Tibial artery (tissue), 4 donors: ENCODE measurements around the gene DDX1.

Experiments used
- DNase-seq, 2 donors: peaks; one replicate each; pipeline ENCODE4 v3.0.0-alpha.2; 2019
- H3K27ac ChIP-seq, 2 donors: fragments of 200-600 bp; sonication (generic) in 1 of 2; 1 replicate in 1 of 2; 2 replicates in 1 of 2; pipeline ENCODE4 v1.5.1; 2018 to 2019; ENCODE audit warnings: mild to moderate bottlenecking in 1 of 2
- H3K27me3 ChIP-seq, 2 donors: fragments of 200-600 bp; sonication (generic) in 1 of 2; one replicate each; pipeline versions ENCODE4 v1.5.1 to v1.6.0; 2016 to 2019
- H3K36me3 ChIP-seq, 3 donors: fragments of 200-600 bp; sonication (generic) in 2 of 3; one replicate each; pipeline ENCODE4 v1.5.1; 2016 to 2019; ENCODE audit warnings: mild to moderate bottlenecking in 2 of 3
- H3K4me1 ChIP-seq, 4 donors: fragments of 200-600 bp; sonication (generic) in 2 of 4; 1 replicate in 3 of 4; 2 replicates in 1 of 4; pipeline ENCODE4 v1.5.1; 2016 to 2019
- H3K4me3 ChIP-seq, 2 donors: fragments of 200-600 bp; sonication (generic) in 1 of 2; 1 replicate in 1 of 2; 2 replicates in 1 of 2; pipeline ENCODE4 v1.5.1; 2018 to 2019; ENCODE audit warnings: mild to moderate bottlenecking in 2 of 2
- H3K9me3 ChIP-seq, 3 donors: fragments of 200-600 bp; sonication (generic) in 1 of 3; one replicate each; pipeline ENCODE4 v1.5.1; 2016 to 2019
- intact Hi-C: fragments of 100-400 bp; cut with DNase I; formaldehyde crosslinking; loops from one replicate; pipeline ENCODE4 v1.15.0; 2023; ENCODE audit warnings: low total_unique reads
- TF ChIP-seq, protein P1 (sequence below), 2 experiments: fragments of 200-600 bp in 1 of 2; fragments of 450-650 bp in 1 of 2; IDR thresholded peaks; one replicate each; pipeline ENCODE4 v1.5.1; 2017 to 2019; ENCODE audit warnings: antibody characterized with exemption in 2 of 2, mild to moderate bottlenecking in 1 of 2, moderate library complexity in 1 of 2

Gene DDX1

DNA sequence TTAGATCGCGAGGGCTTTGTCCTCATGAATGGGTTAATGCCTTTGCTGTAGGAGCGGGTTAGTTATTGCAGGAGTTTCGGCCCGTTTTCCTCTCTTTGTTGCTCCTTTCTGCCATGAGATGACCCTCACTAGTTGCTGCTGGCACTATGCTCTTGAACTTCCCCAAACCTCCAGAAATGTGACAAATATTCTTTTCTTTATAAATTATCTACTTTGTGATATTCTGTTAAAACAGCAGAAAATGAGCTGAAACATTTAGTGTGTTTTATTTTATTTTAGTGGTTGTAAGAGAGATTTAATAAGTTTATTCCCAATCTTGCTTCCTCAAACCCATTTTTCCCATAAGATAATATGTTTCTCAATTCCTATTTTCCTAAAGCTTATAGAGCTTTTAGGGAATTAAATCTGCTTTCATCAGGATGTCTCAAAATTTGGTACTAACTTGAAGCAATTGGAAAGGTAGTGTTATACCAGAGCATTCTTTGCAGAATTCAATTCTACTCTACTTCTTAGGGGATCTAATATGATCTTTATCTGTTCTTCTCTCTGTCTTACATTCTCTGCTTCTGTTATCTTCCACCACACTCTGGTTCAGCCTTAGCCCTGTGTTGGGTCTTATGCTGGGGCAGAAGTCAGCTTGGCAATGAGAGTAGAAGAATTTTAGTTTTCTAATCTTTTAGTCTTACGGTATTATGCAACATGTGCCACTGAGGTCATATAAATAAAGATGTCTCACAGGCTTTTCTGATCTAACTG, 23.1 kb downstream of the DDX1 start:
- Histone ChIP-seq H3K27ac (no peak overlapping the region), H3K9me3 (no peaks in the 10 kb centered on the region), H3K27me3 (no peaks in the 10 kb centered on the region), H3K36me3 (peaks cover 35 to 70% (median 46%) of the 10 kb centered on the region in 3 donors), H3K4me3 (no peak overlapping the region), H3K4me1 (no peaks in the 10 kb centered on the region)
- TF ChIP-seq, protein P1, sequence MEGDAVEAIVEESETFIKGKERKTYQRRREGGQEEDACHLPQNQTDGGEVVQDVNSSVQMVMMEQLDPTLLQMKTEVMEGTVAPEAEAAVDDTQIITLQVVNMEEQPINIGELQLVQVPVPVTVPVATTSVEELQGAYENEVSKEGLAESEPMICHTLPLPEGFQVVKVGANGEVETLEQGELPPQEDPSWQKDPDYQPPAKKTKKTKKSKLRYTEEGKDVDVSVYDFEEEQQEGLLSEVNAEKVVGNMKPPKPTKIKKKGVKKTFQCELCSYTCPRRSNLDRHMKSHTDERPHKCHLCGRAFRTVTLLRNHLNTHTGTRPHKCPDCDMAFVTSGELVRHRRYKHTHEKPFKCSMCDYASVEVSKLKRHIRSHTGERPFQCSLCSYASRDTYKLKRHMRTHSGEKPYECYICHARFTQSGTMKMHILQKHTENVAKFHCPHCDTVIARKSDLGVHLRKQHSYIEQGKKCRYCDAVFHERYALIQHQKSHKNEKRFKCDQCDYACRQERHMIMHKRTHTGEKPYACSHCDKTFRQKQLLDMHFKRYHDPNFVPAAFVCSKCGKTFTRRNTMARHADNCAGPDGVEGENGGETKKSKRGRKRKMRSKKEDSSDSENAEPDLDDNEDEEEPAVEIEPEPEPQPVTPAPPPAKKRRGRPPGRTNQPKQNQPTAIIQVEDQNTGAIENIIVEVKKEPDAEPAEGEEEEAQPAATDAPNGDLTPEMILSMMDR (IDR thresholded peaks at IDR 0.05) = no peak
- intact Hi-C loops = no loop called here
- no peak for DNase-seq

DNA sequence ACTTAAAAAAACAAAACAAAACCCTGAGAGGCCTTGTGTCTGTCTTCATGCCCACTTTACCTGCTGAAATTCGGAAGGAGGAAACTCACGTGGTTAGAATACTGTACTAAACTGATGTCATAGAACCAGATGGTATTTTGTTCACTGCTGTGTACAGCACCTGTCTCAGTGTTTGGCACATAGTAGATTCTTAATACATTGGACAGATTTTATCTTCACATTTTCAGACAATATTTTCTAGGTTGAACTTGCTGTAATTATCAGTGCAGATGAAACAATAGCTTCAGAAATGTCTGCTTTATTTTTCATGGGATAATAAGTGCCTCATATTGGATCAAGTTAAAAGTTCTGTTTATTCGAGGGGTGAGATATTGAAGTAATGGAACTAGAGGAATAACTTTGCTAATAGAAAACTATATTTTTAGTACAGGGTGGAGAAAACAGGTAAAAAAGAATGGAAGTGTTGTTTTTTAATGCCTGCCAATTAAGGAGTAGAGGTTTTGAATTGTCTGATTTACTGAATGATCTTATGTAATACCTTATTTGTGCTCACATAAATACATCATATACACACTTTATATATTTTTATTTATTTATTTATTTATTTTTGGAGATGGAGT, 23.7 kb downstream of the DDX1 start:
- H3K9me3 ChIP-seq = no peaks in the 10 kb centered on the region
- intact Hi-C loops = no loop called here
- H3K27ac ChIP-seq = no peak overlapping the region
- no peaks in the 10 kb centered on the region for H3K27me3 ChIP-seq
- H3K4me1 ChIP-seq = no peaks in the 10 kb centered on the region
- no peak for DNase-seq
- H3K4me3 ChIP-seq = no peak overlapping the region
- TF ChIP-seq, protein P1 (IDR thresholded peaks at IDR 0.05) = no peak
- peaks cover 35 to 70% (median 46%) of the 10 kb centered on the region in 3 donors for H3K36me3 ChIP-seq

DNA sequence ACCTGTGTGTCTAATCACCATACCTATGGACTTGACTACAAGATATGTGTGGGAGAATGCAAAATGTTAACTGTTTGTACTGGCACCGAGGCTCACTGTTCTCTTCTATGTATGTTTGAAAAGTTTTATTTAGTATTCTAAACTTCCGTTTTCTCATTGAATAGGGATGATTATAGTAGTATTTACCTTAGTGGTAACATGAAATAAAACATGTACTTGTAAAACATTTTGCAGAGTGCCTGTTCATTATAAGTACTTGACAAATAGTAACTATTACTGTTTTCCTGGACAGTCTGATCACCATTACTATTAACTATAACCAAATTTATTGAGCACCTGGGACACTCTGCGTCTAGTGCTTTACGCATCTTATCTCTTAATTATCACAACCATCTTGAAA, 24.8 kb downstream of the DDX1 start:
- no peaks in the 10 kb centered on the region for H3K4me1 ChIP-seq
- TF ChIP-seq, protein P1 (IDR thresholded peaks at IDR 0.05) = no peak
- no peaks in the 10 kb centered on the region for H3K9me3 ChIP-seq
- intact Hi-C loops = no loop called here
- H3K4me3 ChIP-seq = no peak overlapping the region
- no peak overlapping the region for H3K27ac ChIP-seq
- H3K27me3 ChIP-seq = no peaks in the 10 kb centered on the region
- H3K36me3 ChIP-seq = peaks cover 43 to 74% (median 49%) of the 10 kb centered on the region in 3 donors
- no peak for DNase-seq

DNA sequence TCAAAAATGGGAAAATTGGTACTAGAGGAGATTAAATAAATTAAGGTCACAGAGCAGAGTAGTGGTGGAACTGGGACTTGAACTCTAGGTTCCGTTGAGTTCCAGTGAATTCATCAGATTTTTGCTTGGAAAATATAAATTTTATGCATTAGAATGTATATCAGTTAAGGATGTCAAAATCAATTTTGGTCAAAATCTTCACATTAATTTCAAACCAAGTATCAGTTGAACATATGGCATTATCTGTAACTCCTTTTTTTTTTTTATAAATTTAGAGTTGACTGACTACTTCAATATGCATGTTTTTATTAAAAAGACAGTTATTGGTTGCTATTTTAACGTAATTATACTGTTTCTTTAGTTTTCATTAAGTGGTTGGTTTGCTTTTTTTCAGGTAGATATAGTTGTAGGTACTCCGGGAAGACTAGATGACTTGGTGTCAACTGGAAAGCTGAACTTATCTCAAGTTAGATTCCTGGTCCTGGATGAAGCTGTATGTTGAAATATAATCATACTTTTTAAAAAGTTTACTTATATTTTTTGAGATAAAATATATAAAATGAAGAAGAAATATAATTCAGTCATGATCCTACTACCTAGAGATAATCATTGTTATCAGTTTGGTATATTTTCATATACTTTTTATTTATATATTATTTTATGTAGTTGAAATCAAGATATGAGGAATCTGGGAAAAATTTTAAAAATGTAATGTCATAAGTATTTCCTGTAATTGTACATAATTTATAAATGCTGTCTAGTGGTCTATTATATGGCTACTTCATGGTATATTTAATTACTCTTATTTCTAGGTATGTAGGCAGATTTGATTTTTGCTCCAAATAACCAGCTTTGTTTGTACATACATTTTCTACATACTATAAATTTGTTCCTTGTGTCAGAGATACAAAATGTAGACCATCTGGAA, 25.4 kb downstream of the DDX1 start:
- no peak for DNase-seq
- Histone ChIP-seq H3K27me3 (no peaks in the 10 kb centered on the region), H3K4me1 (no peaks in the 10 kb centered on the region), H3K27ac (no peak overlapping the region), H3K9me3 (no peaks in the 10 kb centered on the region), H3K36me3 (peaks cover 50 to 80% (median 56%) of the 10 kb centered on the region in 3 donors), H3K4me3 (no peak overlapping the region)
- TF ChIP-seq, protein P1 (IDR thresholded peaks at IDR 0.05) = no peak
- intact Hi-C loops = no loop called here

DNA sequence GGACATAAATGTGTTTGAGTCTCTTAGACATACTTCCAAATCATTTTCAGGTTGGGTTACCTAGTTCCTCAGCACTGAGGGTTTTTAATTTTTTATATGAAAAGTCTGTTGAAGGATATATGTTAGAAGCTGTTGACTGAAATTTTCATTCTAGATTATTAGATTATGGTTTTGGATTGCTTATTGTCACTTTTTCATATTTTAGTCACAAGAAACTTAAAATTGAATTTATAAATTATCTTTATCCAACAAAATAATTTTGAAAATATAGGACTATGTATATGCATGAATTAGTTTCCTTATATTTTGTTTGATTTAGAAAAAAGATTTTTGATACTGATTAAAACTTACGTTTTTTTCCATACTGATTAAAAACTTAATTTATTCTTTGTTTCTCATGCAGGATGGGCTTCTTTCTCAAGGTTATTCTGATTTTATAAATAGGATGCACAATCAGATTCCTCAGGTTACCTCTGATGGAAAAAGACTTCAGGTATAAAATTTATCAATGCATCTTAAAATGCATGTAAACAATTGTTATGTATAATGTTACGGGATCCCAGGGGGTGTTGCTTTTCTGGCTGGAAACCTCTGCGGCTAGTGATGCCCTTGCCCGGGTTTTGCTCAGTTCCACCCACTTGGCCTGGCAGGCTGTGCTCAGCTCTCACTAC, 26.2 kb downstream of the DDX1 start:
- no peak overlapping the region for H3K27ac ChIP-seq
- H3K9me3 ChIP-seq = no peaks in the 10 kb centered on the region
- intact Hi-C loops = no loop called here
- peaks cover 57 to 87% (median 64%) of the 10 kb centered on the region in 3 donors for H3K36me3 ChIP-seq
- no peak for DNase-seq
- TF ChIP-seq, protein P1 (IDR thresholded peaks at IDR 0.05) = no peak
- no peak overlapping the region for H3K4me3 ChIP-seq
- H3K4me1 ChIP-seq = no peaks in the 10 kb centered on the region
- H3K27me3 ChIP-seq = no peaks in the 10 kb centered on the region
